DOHH2 (cell line): ENCODE results near the gene SIRT3.

Experiments
- H3F3A ChIP-seq: fragments of 200-600 bp; sonication (generic), shearing (Covaris generic); 2 replicates; pipeline ENCODE4 v1.6.0; 2016; ENCODE audit warnings: antibody characterized with exemption, mild to moderate bottlenecking; ENCODE audit not compliant: control insufficient read depth, insufficient read depth
- H3K27ac ChIP-seq: fragments of 200-600 bp; sonication (generic); 2 replicates; pipeline ENCODE4 v1.5.1; 2014; ENCODE audit warnings: low read depth, mild to moderate bottlenecking, low read length, moderate library complexity
- H3K27me3 ChIP-seq: fragments of 200-600 bp; sonication (generic); 2 replicates; pipeline ENCODE4 v1.6.1; 2014; ENCODE audit warnings: mild to moderate bottlenecking, low read length, mixed read lengths; ENCODE audit not compliant: control insufficient read depth
- H3K36me3 ChIP-seq: fragments of 200-600 bp; sonication (generic); 2 replicates; pipeline ENCODE4 v1.6.1; 2014; ENCODE audit warnings: mild to moderate bottlenecking, low read length, moderate library complexity, mixed read lengths; ENCODE audit not compliant: control insufficient read depth
- H3K4me1 ChIP-seq: fragments of 200-600 bp; sonication (generic); 2 replicates; pipeline ENCODE4 v1.6.1; 2014; ENCODE audit warnings: mild to moderate bottlenecking, low read length, mixed read lengths; ENCODE audit not compliant: control insufficient read depth
- H3K4me2 ChIP-seq: fragments of 200-600 bp; sonication (generic); 2 replicates; pipeline ENCODE4 v1.6.0; 2014; ENCODE audit warnings: mild to moderate bottlenecking, low read length, moderate library complexity
- H3K4me3 ChIP-seq: fragments of 200-600 bp; sonication (generic); 2 replicates; pipeline ENCODE4 v1.5.1; 2014; ENCODE audit warnings: mild to moderate bottlenecking, low read length, mixed read lengths
- H3K79me2 ChIP-seq: fragments of 200-600 bp; sonication (generic); 2 replicates; pipeline ENCODE4 v1.6.1; 2014; ENCODE audit warnings: mild to moderate bottlenecking, low read length, mixed read lengths; ENCODE audit not compliant: control insufficient read depth
- H3K9me2 ChIP-seq: fragments of 200-600 bp; sonication (generic); replicated peaks from 2 replicates; pipeline ENCODE4 v1.6.1; 2014; ENCODE audit warnings: mild to moderate bottlenecking, low read length, mixed read lengths; ENCODE audit not compliant: control insufficient read depth
- H3K9me3 ChIP-seq: fragments of 200-600 bp; sonication (generic); 2 replicates; pipeline ENCODE4 v1.6.1; 2014; ENCODE audit warnings: antibody characterized with exemption, low read length, mixed read lengths; ENCODE audit not compliant: control insufficient read depth, insufficient read depth
- H4K20me1 ChIP-seq: fragments of 200-600 bp; sonication (generic); 2 replicates; pipeline ENCODE4 v1.6.0; 2014; ENCODE audit warnings: low read depth, mild to moderate bottlenecking, antibody characterized with exemption, low read length, moderate library complexity; ENCODE audit not compliant: control insufficient read depth, insufficient read depth
- EZH2phosphoT487 ChIP-seq: fragments of 200-600 bp; sonication (generic); IDR thresholded peaks from 2 replicates; pipeline ENCODE4 v1.6.1; 2017; ENCODE audit warnings: borderline replicate concordance, mild to moderate bottlenecking, antibody characterized with exemption, low read length, moderate library complexity, mixed read lengths
- TF ChIP-seq, protein P1 (sequence below): fragments of 200-600 bp; sonication (generic); IDR thresholded peaks from one replicate; pipeline ENCODE4 v1.5.1; 2014; ENCODE audit warnings: antibody characterized with exemption, mild to moderate bottlenecking, low read depth, low read length; ENCODE audit not compliant: poor library complexity, severe bottlenecking

The SIRT3 gene

DNA sequence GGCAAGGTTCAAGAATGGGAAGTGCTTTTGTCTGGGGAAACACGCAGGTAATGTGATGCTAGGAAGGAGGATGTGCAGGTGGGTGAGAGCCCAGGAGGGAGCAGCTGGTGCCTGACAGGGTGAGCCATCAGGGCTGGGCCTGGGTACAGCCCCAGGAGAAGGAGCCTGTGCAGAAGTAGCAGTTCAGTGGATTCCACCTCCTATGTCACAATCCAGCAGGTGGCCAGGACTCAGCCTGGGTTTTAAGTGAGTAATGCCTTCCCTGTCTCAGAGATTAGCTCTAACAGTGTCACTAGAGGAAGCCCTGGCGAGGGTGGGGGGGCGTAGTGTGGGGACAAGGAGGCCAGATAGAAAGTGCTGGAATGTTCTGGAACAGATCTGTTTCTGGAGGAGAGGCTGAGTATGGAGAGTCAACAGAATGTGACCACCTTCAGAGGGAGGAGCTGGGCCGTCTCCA lies 20.5 kb downstream of the SIRT3 start:
- Histone ChIP-seq H4K20me1 (peaks cover 3% of the 10 kb centered on the region; the same call in 1 of the 2 replicates), H3K27me3 (no peaks in the 10 kb centered on the region), H3F3A (peaks cover 4% of the 10 kb centered on the region; the same call in 1 of the 2 replicates), H3K36me3 (peaks cover 56% of the 10 kb centered on the region), H3K9me3 (no peaks in the 10 kb centered on the region), H3K4me3 (no peak overlapping the region), H3K79me2 (peaks cover 10% of the 10 kb centered on the region), H3K4me1 (no peaks in the 10 kb centered on the region; the same call in 1 of the 2 replicates), H3K4me2 (no peak overlapping the region), H3K9me2 (no peaks in the 10 kb centered on the region), H3K27ac (no peak overlapping the region)
- TF ChIP-seq EZH2phosphoT487 = no peak
- TF ChIP-seq, protein P1, sequence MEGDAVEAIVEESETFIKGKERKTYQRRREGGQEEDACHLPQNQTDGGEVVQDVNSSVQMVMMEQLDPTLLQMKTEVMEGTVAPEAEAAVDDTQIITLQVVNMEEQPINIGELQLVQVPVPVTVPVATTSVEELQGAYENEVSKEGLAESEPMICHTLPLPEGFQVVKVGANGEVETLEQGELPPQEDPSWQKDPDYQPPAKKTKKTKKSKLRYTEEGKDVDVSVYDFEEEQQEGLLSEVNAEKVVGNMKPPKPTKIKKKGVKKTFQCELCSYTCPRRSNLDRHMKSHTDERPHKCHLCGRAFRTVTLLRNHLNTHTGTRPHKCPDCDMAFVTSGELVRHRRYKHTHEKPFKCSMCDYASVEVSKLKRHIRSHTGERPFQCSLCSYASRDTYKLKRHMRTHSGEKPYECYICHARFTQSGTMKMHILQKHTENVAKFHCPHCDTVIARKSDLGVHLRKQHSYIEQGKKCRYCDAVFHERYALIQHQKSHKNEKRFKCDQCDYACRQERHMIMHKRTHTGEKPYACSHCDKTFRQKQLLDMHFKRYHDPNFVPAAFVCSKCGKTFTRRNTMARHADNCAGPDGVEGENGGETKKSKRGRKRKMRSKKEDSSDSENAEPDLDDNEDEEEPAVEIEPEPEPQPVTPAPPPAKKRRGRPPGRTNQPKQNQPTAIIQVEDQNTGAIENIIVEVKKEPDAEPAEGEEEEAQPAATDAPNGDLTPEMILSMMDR = no peak

DNA sequence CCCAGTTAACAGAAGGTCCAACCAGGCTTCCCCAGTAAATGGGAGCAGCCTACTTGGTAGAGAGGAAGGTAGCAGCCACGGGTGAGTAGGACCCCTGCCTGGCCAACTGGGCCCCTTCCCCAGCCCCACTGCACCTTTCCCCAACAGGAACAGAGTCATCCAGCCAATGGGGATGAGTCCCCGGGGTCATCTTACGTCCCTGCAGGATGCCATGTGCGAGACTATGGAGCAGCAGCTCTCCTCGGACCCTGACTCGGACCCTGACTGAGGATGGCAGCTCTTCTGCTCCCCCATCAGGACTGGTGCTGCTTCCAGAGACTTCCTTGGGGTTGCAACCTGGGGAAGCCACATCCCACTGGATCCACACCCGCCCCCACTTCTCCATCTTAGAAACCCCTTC lies 22.1 kb downstream of the SIRT3 start:
- Histone ChIP-seq H3K36me3 (peaks cover 72% of the 10 kb centered on the region), H3K27me3 (no peaks in the 10 kb centered on the region), H3K27ac (no peak overlapping the region), H3K4me2 (no peak overlapping the region), H3K4me3 (no peak overlapping the region), H3F3A (peaks cover 4% of the 10 kb centered on the region; the same call in 1 of the 2 replicates), H3K9me3 (no peaks in the 10 kb centered on the region), H3K4me1 (peaks cover 14% of the 10 kb centered on the region), H3K79me2 (peaks cover 26% of the 10 kb centered on the region), H3K9me2 (no peaks in the 10 kb centered on the region), H4K20me1 (peaks cover 11% of the 10 kb centered on the region)
- TF ChIP-seq EZH2phosphoT487 = no peak
- TF ChIP-seq, protein P1 = no peak

DNA sequence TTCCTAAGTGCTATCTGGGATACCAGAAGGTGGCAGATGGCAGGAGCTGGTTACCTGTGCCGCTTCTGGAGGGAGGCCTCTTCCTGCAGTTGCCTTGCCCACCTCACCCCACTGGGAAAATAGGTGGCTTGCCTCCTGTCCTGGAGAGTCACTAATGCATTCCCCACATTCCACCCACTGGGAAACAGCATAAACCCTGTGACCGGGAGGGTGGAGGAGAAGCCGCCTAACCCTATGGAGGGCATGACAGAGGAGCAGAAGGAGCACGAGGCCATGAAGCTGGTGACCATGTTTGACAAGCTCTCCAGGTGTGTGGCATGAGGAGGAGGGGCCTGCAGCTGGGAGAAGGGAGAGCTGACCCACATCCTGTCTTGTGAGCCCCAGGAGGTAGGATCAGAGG lies 23.0 kb downstream of the SIRT3 start:
- Histone ChIP-seq H3K36me3 (peaks cover 78% of the 10 kb centered on the region), H3K27ac (no peak overlapping the region), H4K20me1 (peaks cover 11% of the 10 kb centered on the region), H3K4me1 (peaks cover 14% of the 10 kb centered on the region), H3K27me3 (no peaks in the 10 kb centered on the region), H3K9me3 (no peaks in the 10 kb centered on the region), H3K9me2 (no peaks in the 10 kb centered on the region), H3K4me3 (no peak overlapping the region), H3F3A (peaks cover 7% of the 10 kb centered on the region), H3K4me2 (no peak overlapping the region), H3K79me2 (peaks cover 35% of the 10 kb centered on the region)
- no peak for TF ChIP-seq EZH2phosphoT487
- TF ChIP-seq, protein P1 = no peak
